ENCODE measurements around the gene PRCD. TPM values are rescaled to one million over a fixed set of nuclear protein-coding genes. Genes with fewer than 3 reads are reported as not detected.

PRCD gene
- total RNA-seq, 6 experiments from 2014 or later: 0.12 to 1.3 (median 0.22) TPM; not detected in 3

DNA sequence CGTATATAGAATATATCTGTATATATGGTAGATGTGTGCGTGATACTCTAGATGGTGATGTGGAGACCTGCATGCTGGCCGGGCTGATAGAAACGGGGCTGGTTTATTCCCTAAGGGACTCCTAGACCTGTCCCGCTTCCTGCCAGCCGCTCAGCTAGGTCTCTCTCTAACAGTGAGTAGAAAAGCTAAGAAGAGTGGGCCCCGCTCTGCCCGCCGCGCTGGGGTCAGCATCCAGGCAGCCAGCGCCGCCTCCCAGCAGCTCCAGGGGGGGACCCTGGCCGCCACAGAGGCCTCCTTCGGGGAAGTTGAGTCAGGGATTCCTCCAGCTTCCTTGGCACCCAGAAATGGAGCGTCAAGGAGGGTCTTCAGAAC lies 11.7 kb upstream of the PRCD start:
- Histone ChIP-seq H3K4me3 (no peak overlapping the region), H3K4me1 (peaks cover 0 to 30% (median 6%) of the 10 kb centered on the region in 4 donors)

DNA sequence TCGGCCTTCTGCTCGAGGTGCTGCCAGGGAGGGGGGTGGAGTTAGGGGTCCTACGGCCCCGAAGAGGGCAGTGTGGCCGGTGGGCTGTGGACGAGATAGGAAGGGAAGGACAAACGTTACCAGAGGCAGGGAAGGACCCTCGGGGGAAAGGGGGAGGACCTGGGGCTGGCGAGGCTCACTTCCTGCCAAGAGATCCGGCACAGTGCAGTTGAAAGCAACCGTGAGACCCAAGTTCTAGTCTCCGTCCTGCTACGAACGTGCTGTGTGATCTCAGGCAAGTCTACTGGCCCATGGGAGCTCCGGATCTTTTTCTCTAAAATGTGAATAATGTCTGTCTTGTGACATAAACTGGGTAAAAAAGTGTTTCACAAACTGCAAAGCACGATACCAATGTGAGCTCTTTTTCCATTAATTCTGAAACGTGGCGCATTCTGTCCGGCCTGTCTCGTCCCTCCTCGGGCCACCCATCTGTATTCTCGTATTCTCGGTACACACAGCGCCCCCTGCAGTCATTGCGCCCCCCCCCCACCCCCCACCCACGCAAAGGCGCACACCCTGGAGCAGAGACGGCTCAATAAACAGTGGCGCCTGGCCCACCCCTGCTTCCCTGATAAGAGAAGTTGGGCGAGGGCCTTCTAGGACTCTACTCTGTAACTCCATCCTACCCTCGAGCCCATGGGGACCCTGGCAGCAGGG lies 11.2 kb upstream of the PRCD start:
- Histone ChIP-seq H3K27ac (peak overlapping the region; percentile 50 to 76 (median 56)), H3K36me3 (no peaks in the 10 kb centered on the region), H3K9me3 (no peaks in the 10 kb centered on the region), H3K4me3 (no peak overlapping the region), H3K27me3 (no peaks in the 10 kb centered on the region), H3K4me1 (peaks cover 0 to 27% (median 5%) of the 10 kb centered on the region in 4 donors)
- 63% methylated on average over 18 of the region's 31 CpGs for WGBS (ENCODE audit: insufficient coverage, low coverage, low lambda C conversion rate, missing lambda C conversion rate)
- TF ChIP-seq, protein P1, sequence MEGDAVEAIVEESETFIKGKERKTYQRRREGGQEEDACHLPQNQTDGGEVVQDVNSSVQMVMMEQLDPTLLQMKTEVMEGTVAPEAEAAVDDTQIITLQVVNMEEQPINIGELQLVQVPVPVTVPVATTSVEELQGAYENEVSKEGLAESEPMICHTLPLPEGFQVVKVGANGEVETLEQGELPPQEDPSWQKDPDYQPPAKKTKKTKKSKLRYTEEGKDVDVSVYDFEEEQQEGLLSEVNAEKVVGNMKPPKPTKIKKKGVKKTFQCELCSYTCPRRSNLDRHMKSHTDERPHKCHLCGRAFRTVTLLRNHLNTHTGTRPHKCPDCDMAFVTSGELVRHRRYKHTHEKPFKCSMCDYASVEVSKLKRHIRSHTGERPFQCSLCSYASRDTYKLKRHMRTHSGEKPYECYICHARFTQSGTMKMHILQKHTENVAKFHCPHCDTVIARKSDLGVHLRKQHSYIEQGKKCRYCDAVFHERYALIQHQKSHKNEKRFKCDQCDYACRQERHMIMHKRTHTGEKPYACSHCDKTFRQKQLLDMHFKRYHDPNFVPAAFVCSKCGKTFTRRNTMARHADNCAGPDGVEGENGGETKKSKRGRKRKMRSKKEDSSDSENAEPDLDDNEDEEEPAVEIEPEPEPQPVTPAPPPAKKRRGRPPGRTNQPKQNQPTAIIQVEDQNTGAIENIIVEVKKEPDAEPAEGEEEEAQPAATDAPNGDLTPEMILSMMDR (IDR thresholded peaks at IDR 0.05): no peak
- TF ChIP-seq POLR2A (IDR thresholded peaks at IDR 0.05): no peak
- intact Hi-C loops (cut with DNase I): loop anchor here in 1 of 2 donors (10.0 kb wide), 1 partner anchor 46 kb away; no protein-coding TSS in a partner anchor
- DNase-seq: no peak
- no peak for ATAC-seq

More for the DNA sequence above, 11.7 kb upstream of the PRCD start:
- no peak for TF ChIP-seq POLR2A (IDR thresholded peaks at IDR 0.05)
- TF ChIP-seq, protein P1 (IDR thresholded peaks at IDR 0.05): no peak
- ATAC-seq: no peak
- no peaks in the 10 kb centered on the region for H3K9me3 ChIP-seq
- intact Hi-C loops (cut with DNase I): loop anchor here in 1 of 2 donors (10.0 kb wide), 1 partner anchor 47 kb away; no protein-coding TSS in a partner anchor
- no peak for DNase-seq
- peak overlapping the region; percentile 29 to 76 (median 36) for H3K27ac ChIP-seq
- 60% methylated on average over 6 of the region's 15 CpGs for WGBS (ENCODE audit: insufficient coverage, low coverage, low lambda C conversion rate, missing lambda C conversion rate)
- H3K36me3 ChIP-seq: no peaks in the 10 kb centered on the region
- no peaks in the 10 kb centered on the region for H3K27me3 ChIP-seq

DNA sequence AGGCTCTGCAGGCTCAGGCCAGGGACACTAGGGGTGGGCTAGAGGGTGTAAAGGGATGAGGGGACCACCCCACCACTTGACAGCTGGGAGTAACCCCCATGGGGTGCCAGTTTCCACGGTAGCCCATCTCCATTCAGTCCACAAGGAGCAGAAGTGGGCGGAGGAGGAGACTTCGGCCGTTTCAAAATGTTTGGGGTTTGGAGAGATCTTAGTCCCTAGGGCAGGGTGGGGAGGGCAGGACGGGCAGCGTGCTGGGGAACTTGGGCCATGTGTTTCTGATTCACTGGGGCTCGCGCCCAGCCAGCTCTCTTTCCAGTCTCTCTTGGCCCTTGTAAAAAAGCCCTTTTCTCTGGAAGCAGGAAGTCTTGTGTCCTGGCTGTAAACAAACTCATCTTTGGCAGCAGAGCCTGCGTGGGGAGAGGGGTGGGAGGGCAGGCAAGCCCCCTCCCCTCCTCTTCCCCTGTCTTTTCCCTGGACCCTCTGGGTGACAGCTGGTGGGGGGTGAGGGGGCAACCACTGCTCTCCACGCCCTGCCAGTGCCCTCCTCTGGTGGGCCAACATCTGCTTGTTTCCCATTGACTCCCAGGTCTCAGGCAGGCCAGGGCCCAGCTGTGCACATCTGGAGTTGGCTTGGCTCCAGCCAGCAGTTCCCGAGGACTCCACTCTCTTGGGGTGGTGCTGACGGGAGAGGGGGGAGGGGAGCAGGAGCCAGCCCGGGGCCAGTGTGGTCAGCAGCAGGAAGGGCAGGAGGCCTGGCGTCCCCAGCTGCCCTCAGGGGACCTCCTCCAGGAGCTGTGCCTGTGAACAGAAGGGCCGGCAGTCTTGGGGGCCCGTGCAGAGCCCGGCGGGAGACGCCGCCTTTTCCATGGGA lies 10.4 kb upstream of the PRCD start:
- Histone ChIP-seq H3K36me3 (no peaks in the 10 kb centered on the region), H3K27ac (peak overlapping the region; percentile 50 to 76 (median 56)), H3K27me3 (no peaks in the 10 kb centered on the region), H3K4me3 (no peak overlapping the region), H3K4me1 (peaks cover 0 to 25% (median 4%) of the 10 kb centered on the region in 4 donors), H3K9me3 (no peaks in the 10 kb centered on the region)
- ATAC-seq (peak; percentile 51 to 67 (median 58)), DNase-seq (peak in 2 of 3 donors; percentile 50 to 70)
- TF ChIP-seq POLR2A (IDR thresholded peaks at IDR 0.05): no peak
- TF ChIP-seq, protein P1 (IDR thresholded peaks at IDR 0.05): no peak
- 40% methylated on average over 1 of the region's 20 CpGs for WGBS (ENCODE audit: insufficient coverage, low coverage, low lambda C conversion rate, missing lambda C conversion rate)
- intact Hi-C loops (cut with DNase I): loop anchor here in 1 of 2 donors (10.0 kb wide), 1 partner anchor 45 kb away; no protein-coding TSS in a partner anchor

DNA sequence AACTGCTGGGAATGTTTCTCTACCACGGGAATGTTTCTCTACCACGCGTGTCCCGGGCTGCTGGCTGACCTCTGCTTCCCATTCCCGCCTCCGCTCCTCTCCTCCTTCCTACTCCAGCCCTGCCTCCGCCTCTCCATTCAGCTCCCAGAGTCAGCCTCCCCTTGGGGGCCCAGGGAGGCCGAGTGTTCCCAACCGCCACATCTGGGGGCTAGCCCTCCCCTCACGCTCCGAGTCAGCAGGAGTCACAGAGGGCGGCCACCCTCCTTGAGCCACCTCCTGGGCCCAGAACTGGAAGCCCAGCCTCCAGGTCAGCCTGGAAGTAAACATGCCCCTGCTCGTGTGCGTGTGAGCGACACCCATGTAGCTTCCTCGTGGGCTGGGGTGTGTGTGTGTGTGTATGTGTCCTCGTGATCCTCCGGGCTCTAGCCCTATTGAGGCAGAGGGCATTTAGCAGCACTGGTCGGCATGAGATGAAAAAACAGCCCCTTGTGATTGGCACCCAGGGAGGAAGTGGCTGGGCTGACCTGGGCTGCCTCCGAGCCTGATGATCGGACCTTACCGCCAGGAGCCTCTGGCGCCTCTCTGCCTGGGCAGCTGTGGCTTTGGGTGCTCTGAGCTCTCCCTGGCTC lies 9.6 kb upstream of the PRCD start:
- Histone ChIP-seq H3K27me3 (no peaks in the 10 kb centered on the region), H3K36me3 (no peaks in the 10 kb centered on the region), H3K27ac (peak overlapping the region; percentile 30 to 76 (median 50)), H3K4me1 (peaks cover 0 to 17% (median under 1%) of the 10 kb centered on the region in 4 donors), H3K4me3 (no peak overlapping the region), H3K9me3 (no peaks in the 10 kb centered on the region)
- intact Hi-C loops (cut with DNase I): no loop called here
- DNase-seq: no peak
- WGBS (ENCODE audit: insufficient coverage, low coverage, low lambda C conversion rate, missing lambda C conversion rate): 82% methylated on average over 2 of the region's 23 CpGs
- peak; percentile 37 to 64 (median 44) for ATAC-seq
- TF ChIP-seq, protein P1 (IDR thresholded peaks at IDR 0.05): no peak
- no peak for TF ChIP-seq POLR2A (IDR thresholded peaks at IDR 0.05)

Data from right lobe of liver (tissue), 6 donors.